SU-DHL-6 (cell line): ENCODE measurements around the gene GNG4.

Experiments
- H2AFZ ChIP-seq: fragments of 200-600 bp; sonication (generic); 2 replicates; pipeline ENCODE4 v1.6.1; 2014; ENCODE audit warnings: low read depth, mild to moderate bottlenecking, moderate library complexity, mixed read lengths, antibody characterized with exemption, low read length; ENCODE audit not compliant: severe bottlenecking
- H3F3A ChIP-seq: fragments of 200-600 bp; shearing (Covaris generic); 2 replicates; pipeline ENCODE4 v1.6.0; 2016; ENCODE audit warnings: antibody characterized with exemption, mild to moderate bottlenecking; ENCODE audit not compliant: insufficient read depth
- H3K27ac ChIP-seq: fragments of 200-600 bp; sonication (generic); 2 replicates; pipeline ENCODE4 v1.5.1; 2016; ENCODE audit warnings: low read depth, mild to moderate bottlenecking, low read length, moderate library complexity, mixed read lengths
- H3K27me3 ChIP-seq: fragments of 200-600 bp; sonication (generic), shearing (Covaris generic); 2 replicates; pipeline ENCODE4 v1.6.0; 2014; ENCODE audit warnings: mild to moderate bottlenecking, low read length
- H3K36me3 ChIP-seq: fragments of 200-600 bp; sonication (generic); 2 replicates; pipeline ENCODE4 v1.6.1; 2014; ENCODE audit warnings: mild to moderate bottlenecking, low read length, mixed read lengths
- H3K4me2 ChIP-seq: fragments of 300-600, 200-600 bp; shearing (Covaris generic), sonication (generic); 2 replicates; pipeline ENCODE4 v1.6.0; 2014; ENCODE audit warnings: low read length, low read depth, mild to moderate bottlenecking; ENCODE audit not compliant: poor library complexity, severe bottlenecking
- H3K4me3 ChIP-seq: fragments of 200-600 bp; sonication (generic); 2 replicates; pipeline ENCODE4 v1.5.1; 2014; ENCODE audit warnings: antibody characterized with exemption, low read length, mild to moderate bottlenecking, mixed read lengths; ENCODE audit not compliant: insufficient read depth, poor library complexity, severe bottlenecking
- H3K79me2 ChIP-seq: fragments of 200-600 bp; sonication (generic); 2 replicates; pipeline ENCODE4 v1.6.1; 2014; ENCODE audit warnings: mild to moderate bottlenecking, low read length, moderate library complexity; ENCODE audit not compliant: insufficient read depth
- H3K9ac ChIP-seq: fragments of 200-600 bp; sonication (generic); 2 replicates; pipeline ENCODE4 v1.7.0; 2014; ENCODE audit warnings: mild to moderate bottlenecking, low read length
- H3K9me2 ChIP-seq: fragments of 200-600 bp; sonication (generic); replicated peaks from 2 replicates; pipeline ENCODE4 v1.6.1; 2014; ENCODE audit warnings: low read length; ENCODE audit not compliant: insufficient read depth
- H3K9me3 ChIP-seq: fragments of 200-600 bp; sonication (generic); 2 replicates; pipeline ENCODE4 v1.6.1; 2014; ENCODE audit warnings: low read length, mixed read lengths; ENCODE audit not compliant: insufficient read depth
- H4K20me1 ChIP-seq: fragments of 200-600 bp; sonication (generic); 2 replicates; pipeline ENCODE4 v1.6.1; 2014; ENCODE audit warnings: low read depth, mild to moderate bottlenecking, antibody characterized with exemption, low read length, moderate library complexity, mixed read lengths
- EZH2phosphoT487 ChIP-seq: fragments of 200-600 bp; sonication (generic), shearing (Covaris generic); conservative IDR thresholded peaks from 2 replicates; pipeline ENCODE4 v1.6.1; 2018; ENCODE audit warnings: mild to moderate bottlenecking, antibody characterized with exemption, low read length, moderate library complexity, mixed read lengths
- TF ChIP-seq, protein P1 (sequence below): fragments of 200-600 bp; sonication (generic); IDR thresholded peaks from one replicate; pipeline ENCODE4 v1.5.1; 2017; ENCODE audit warnings: antibody characterized with exemption, mild to moderate bottlenecking, low read length, moderate library complexity; ENCODE audit not compliant: insufficient read depth, poor library complexity, severe bottlenecking

The GNG4 gene

DNA sequence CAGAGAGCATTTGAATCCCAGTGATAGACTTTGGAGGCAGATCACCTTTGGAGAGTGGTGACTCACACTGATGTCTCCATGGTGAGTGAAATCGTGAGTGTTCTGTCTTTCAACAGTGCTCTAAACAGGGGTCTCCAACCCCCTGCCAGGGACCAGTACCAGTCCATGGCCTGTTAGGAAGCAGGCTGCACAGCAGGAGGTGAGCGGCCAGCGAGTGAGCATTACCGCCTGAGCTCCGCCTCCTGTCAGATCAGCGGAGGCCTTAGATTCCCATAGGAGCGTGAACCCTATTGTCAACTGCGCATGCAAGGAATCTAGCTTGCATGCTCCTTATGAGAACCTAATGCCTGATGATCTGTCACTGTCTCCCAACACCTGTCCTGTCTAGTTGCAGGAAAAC is 83.5 kb downstream of the GNG4 start:
- Histone ChIP-seq H3K27ac (no peak overlapping the region), H3F3A (no peaks in the 10 kb centered on the region), H2AFZ (no peak overlapping the region), H3K36me3 (no peaks in the 10 kb centered on the region), H3K4me2 (no peak overlapping the region), H4K20me1 (no peaks in the 10 kb centered on the region), H3K79me2 (no peaks in the 10 kb centered on the region), H3K9me2 (no peaks in the 10 kb centered on the region), H3K9ac (no peak overlapping the region), H3K9me3 (no peaks in the 10 kb centered on the region), H3K27me3 (no peaks in the 10 kb centered on the region), H3K4me3 (no peak overlapping the region)
- TF ChIP-seq EZH2phosphoT487, result no peak
- TF ChIP-seq, protein P1, sequence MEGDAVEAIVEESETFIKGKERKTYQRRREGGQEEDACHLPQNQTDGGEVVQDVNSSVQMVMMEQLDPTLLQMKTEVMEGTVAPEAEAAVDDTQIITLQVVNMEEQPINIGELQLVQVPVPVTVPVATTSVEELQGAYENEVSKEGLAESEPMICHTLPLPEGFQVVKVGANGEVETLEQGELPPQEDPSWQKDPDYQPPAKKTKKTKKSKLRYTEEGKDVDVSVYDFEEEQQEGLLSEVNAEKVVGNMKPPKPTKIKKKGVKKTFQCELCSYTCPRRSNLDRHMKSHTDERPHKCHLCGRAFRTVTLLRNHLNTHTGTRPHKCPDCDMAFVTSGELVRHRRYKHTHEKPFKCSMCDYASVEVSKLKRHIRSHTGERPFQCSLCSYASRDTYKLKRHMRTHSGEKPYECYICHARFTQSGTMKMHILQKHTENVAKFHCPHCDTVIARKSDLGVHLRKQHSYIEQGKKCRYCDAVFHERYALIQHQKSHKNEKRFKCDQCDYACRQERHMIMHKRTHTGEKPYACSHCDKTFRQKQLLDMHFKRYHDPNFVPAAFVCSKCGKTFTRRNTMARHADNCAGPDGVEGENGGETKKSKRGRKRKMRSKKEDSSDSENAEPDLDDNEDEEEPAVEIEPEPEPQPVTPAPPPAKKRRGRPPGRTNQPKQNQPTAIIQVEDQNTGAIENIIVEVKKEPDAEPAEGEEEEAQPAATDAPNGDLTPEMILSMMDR, result no peak

DNA sequence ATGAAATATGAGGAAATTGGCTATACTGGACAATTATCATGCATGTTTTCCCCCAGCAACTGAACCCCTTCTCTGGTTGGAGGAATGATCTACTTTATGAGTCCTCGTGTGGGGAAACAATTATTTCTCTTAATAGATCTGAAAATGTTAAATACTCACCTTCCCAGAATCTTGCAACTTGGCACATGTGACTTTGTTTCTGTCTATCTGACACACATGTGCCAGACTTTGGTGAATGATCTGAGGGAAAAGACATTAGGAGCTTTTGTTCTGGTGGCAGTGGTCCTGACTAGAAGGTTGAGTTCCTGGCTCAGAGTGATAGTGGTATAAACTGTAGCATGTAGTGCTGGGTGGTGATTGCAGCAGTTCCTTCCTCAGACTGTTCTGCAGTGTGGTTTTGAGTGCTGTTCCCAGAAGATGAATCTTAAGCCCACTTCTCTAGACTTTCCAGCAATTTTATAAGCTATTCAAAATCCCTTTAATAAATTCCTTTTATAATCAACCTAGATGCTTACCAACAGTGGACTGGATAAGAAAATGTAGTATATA is 86.0 kb downstream of the GNG4 start:
- Histone ChIP-seq H3K27ac (no peak overlapping the region), H3K9me2 (no peaks in the 10 kb centered on the region), H3K27me3 (no peaks in the 10 kb centered on the region), H4K20me1 (no peaks in the 10 kb centered on the region), H3K9ac (no peak overlapping the region), H3K79me2 (no peaks in the 10 kb centered on the region), H3F3A (no peaks in the 10 kb centered on the region), H3K4me3 (no peak overlapping the region), H3K36me3 (no peaks in the 10 kb centered on the region), H2AFZ (no peak overlapping the region), H3K9me3 (no peaks in the 10 kb centered on the region), H3K4me2 (no peak overlapping the region)
- TF ChIP-seq EZH2phosphoT487, result no peak
- TF ChIP-seq, protein P1, result no peak

DNA sequence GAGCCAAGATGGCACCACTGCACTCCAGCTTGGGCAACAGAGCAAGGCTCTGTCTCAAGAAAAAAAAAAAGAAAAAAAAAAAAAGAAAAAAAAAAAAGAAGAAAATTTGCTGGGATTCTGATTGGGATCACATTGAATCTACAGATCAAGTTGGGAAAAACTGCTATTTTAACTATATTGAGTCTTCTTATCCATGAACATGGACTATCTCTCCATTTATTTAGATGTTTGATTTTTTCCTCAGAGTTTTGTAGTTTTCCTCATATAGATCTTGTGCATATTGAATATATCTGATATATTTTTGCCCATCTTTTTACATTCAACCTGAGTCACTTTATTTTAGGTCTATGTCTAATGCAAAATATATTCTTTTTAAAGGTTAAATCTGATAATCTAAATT is 87.0 kb downstream of the GNG4 start:
- Histone ChIP-seq H3K79me2 (no peaks in the 10 kb centered on the region), H3F3A (no peaks in the 10 kb centered on the region), H3K36me3 (no peaks in the 10 kb centered on the region), H3K27ac (no peak overlapping the region), H3K27me3 (no peaks in the 10 kb centered on the region), H4K20me1 (no peaks in the 10 kb centered on the region), H3K9me3 (no peaks in the 10 kb centered on the region), H3K4me2 (no peak overlapping the region), H2AFZ (no peak overlapping the region), H3K9me2 (no peaks in the 10 kb centered on the region), H3K9ac (no peak overlapping the region), H3K4me3 (no peak overlapping the region)
- TF ChIP-seq, protein P1, result no peak
- TF ChIP-seq EZH2phosphoT487, result no peak
